Uterus (tissue), 2 donors: ENCODE data around the gene OCIAD1.
"Not testable (repeated sequence)": the region's sequence is repeated elsewhere in the genome, so short reads cannot be mapped to it uniquely, and the experiment has no call there.

Source experiments
- CTCF ChIP-seq, 4 experiments: fragments of 200-600 bp in 2 of 4; fragments of 450-650 bp in 2 of 4; sonication (generic) in 2 of 4; IDR thresholded peaks; one replicate each; pipeline ENCODE4 v1.5.1; 2016 to 2019; ENCODE audit warnings: antibody characterized with exemption in 4 of 4, mild to moderate bottlenecking in 2 of 4, moderate library complexity in 1 of 4
- POLR2A ChIP-seq, 2 donors: fragments of 450-650 bp; IDR thresholded peaks; one replicate each; pipeline ENCODE4 v1.6.1; 2016; ENCODE audit warnings: antibody characterized with exemption in 2 of 2, mild to moderate bottlenecking in 1 of 2, moderate library complexity in 1 of 2

GRCh38 chr4:48881646-48882045 lies 50.8 kb downstream of the OCIAD1 start:
- not testable (repeated sequence) for TF ChIP-seq CTCF, POLR2A (IDR thresholded peaks at IDR 0.05)
